A549 treated with RU486 at 1 μM for 4 hours (cell line): ENCODE results near the gene OR2T6. TPM values are rescaled to one million over a fixed set of nuclear protein-coding genes. Genes with fewer than 3 reads are reported as not detected.

Experiments used
- total RNA-seq: library from RNA; stranded (reverse); fragments of 200-300 nt; extraction: Qiagen RNA extraction; gene quantifications from 5 replicates; pipeline ENCODE4 v1.2.3, GENCODE V29; 2022; ENCODE audit warnings: low read depth

The OR2T6 gene
- total RNA-seq: not detected in 5 replicates

GRCh38 chr1:248375446-248375845 is at the start of gene OR2T6:
Gene OR2T6, plus strand, starts transcription at chr1:248375746. Its CDS starts 11,863 bp downstream, at chr1:248387609.

GRCh38 chr1:248348475-248348874 is 27.1 kb upstream of the OR2T6 start, which contains the start of gene OR14C36:
Gene OR14C36, plus strand, starts transcription at chr1:248348775. Its CDS starts 0 bp downstream, at chr1:248348775.

GRCh38 chr1:248361121-248361715 is 14.3 kb upstream of the OR2T6 start, which contains the start of gene OR2T4:
Gene OR2T4, plus strand, starts transcription at chr1:248361665. Its CDS starts 0 bp downstream, at chr1:248361665.

GRCh38 chr1:248402748-248403147 is 27.2 kb downstream of the OR2T6 start, which contains the start of gene OR2T1:
Gene OR2T1, plus strand, starts transcription at chr1:248403048. Its CDS starts 3,100 bp downstream, at chr1:248406148.

Other genes with a start within 250 kb of the OR2T6 start
- gene OR2M5, start 230.6 kb upstream of the OR2T6 start, total RNA-seq: not detected in 5 replicates
- gene OR2M2, start 200.9 kb upstream of the OR2T6 start, total RNA-seq: not detected in 5 replicates
- gene OR2M3, start 178.5 kb upstream of the OR2T6 start, total RNA-seq: not detected in 5 replicates
- not detected in 5 replicates for gene OR2M4, start 144.3 kb upstream of the OR2T6 start, total RNA-seq
- gene OR2T33, start 97.8 kb upstream of the OR2T6 start, total RNA-seq: not detected in 5 replicates
- not detected in 5 replicates for gene OR2T12, start 72.3 kb upstream of the OR2T6 start, total RNA-seq
- gene OR2M7, start 51.2 kb upstream of the OR2T6 start, total RNA-seq: not detected in 5 replicates
- not detected in 5 replicates for gene OR14C36, start 27.0 kb upstream of the OR2T6 start, total RNA-seq
- not detected in 5 replicates for gene OR2T4, start 14.1 kb upstream of the OR2T6 start, total RNA-seq
- not detected in 5 replicates for gene OR2T1, start 27.3 kb downstream of the OR2T6 start, total RNA-seq
- gene OR2T2, start 69.9 kb downstream of the OR2T6 start, total RNA-seq: not detected in 5 replicates
- not detected in 5 replicates for gene OR2T3, start 97.6 kb downstream of the OR2T6 start, total RNA-seq
- not detected in 5 replicates for gene OR2T5, start 112.8 kb downstream of the OR2T6 start, total RNA-seq
- gene OR2G6, start 132.3 kb downstream of the OR2T6 start, total RNA-seq: not detected in 5 replicates
- not detected in 5 replicates for gene OR2T29, start 187.0 kb downstream of the OR2T6 start, total RNA-seq
- not detected in 5 replicates for gene OR2T34, start 199.0 kb downstream of the OR2T6 start, total RNA-seq
- not detected in 5 replicates for gene OR2T10, start 222.0 kb downstream of the OR2T6 start, total RNA-seq